Fibroblast of mammary gland (primary cell): ENCODE measurements around the gene RPL18.

Experiments used
- DNase-seq: peaks from one replicate; pipeline ENCODE4 v3.0.0-alpha.2; 2010; ENCODE audit warnings: low read depth
- H3K4me3 ChIP-seq: 2 replicates; pipeline ENCODE4 v1.5.1; 2011; ENCODE audit warnings: low read depth, mild to moderate bottlenecking, low read length, moderate library complexity; ENCODE audit not compliant: control insufficient read depth
- CTCF ChIP-seq: conservative IDR thresholded peaks from 2 replicates; pipeline ENCODE4 v1.5.1; 2011; ENCODE audit warnings: low read depth, low read length, inconsistent platforms; ENCODE audit not compliant: control insufficient read depth, insufficient read depth

Gene RPL18

GRCh38 chr19:48625891-48626327 lies 6.9 kb upstream of the RPL18 start:
- no peak for DNase-seq
- TF ChIP-seq CTCF, result no peak

GRCh38 chr19:48624791-48625723 lies 6.1 kb upstream of the RPL18 start:
- DNase-seq, result no peak
- TF ChIP-seq CTCF, result no peak
- H3K4me3 ChIP-seq, result peak overlapping the region; percentile 65

More at GRCh38 chr19:48625891-48626327, 6.9 kb upstream of the RPL18 start:
- no peak overlapping the region for H3K4me3 ChIP-seq

GRCh38 chr19:48624067-48624594 lies 5.2 kb upstream of the RPL18 start:
- no peak for TF ChIP-seq CTCF
- DNase-seq, result peak; percentile 95
- peak overlapping the region; percentile 65 for H3K4me3 ChIP-seq

GRCh38 chr19:48623556-48624066 lies 4.6 kb upstream of the RPL18 start:
- TF ChIP-seq CTCF, result no peak
- DNase-seq, result no peak
- peak overlapping the region; percentile 49 for H3K4me3 ChIP-seq

GRCh38 chr19:48619692-48620585 lies 961 bp upstream of the RPL18 start:
- peak; percentile 53 for DNase-seq
- peak overlapping the region; percentile 100 for H3K4me3 ChIP-seq

More at GRCh38 chr19:48619692-48620585, 961 bp upstream of the RPL18 start:
- TF ChIP-seq CTCF, result no peak
